HG03354 (cell line): Measurements from ENCODE around the gene PSMA5.
"Not testable (repeated sequence)": the region's sequence is repeated elsewhere in the genome, so short reads cannot be mapped to it uniquely, and the experiment has no call there.

Source experiments
- ATAC-seq: cut with Tn5 transposase; IDR thresholded peaks from one replicate; pipeline ENCODE4 v1.9.1; 2021; ENCODE audit warnings: mild to moderate bottlenecking; ENCODE audit not compliant: unreplicated experiment, poor library complexity, severe bottlenecking

The PSMA5 gene

DNA sequence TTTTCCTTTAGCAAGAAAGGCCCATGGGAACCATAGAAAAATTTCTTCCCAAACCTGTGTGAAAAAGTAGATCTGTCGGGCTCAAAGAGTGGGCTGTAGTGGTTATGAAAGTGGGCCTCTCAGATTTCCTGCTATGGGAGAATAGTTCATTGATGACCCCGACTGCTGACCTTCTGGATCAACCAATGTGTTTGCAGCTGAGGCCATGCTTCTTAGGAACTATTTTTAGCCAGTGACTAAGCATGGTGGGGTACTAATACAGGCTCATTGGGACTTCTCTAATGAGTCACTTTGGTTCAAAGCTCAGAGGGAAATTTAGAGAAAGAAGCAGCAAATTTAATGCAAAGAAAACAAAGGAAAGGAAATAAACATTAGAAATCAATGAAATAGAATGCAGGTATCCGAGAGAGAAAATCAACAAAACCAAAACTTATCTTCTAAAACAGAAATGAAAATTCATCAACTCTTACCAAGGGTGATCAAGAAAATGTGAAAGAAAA lies 12.6 kb upstream of the PSMA5 start:
- no peak for ATAC-seq

DNA sequence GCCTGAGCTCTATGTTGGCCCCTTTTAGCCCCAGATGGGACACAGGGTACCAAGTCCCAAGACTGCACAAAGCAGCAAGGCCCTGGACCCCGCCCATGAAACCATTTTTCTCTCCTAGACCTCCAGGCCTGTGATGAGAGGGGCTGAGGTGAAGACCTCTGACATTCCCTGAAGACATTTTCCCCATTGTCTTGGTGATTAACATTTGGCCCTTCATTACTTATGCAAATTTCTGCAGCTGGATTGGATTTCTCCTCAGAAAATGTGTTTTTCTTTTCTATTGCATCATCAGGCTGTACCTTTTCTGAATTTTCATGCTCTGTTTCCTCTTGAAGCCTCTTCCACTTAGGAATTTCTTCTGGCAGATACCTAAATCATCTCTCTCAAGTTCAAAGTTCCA lies 8.2 kb upstream of the PSMA5 start:
- no peak for ATAC-seq

DNA sequence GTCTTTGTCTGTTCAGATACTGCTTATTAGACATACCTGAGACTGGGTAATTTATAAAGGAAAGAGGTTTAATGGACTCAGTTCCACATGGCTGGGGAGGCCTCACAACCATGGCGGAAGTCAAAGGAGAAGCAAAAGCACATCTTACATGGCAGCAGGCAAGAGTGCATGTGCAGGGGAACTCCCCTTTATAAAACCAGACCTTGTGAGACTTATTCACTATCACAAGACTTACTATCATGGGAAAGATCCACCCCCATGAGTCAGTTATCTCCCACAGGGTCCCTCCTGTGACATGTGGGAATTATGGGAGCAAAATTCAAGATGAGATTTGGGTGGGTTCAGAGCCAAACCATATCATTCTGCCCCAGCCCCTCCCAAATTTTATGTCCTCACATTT lies 7.1 kb upstream of the PSMA5 start:
- ATAC-seq: no peak

DNA sequence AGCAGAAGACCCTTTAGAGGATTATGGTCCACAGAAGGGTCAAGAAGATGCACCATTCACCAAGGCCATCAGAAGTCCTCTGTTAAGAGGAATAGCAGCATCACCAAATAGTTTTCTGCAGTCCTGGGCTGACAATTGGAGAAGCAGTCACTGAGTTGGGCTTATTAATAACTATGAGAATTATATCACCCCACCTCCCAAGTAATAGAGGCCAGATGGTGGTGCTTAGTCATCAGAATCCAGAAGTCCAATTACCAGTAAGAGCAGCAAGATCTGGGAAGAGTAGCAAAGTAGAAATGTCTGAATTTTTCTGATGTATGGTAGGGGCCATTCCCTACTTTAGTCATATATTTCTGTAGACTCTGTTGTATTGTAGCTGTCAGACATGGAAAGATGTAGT lies 6.1 kb upstream of the PSMA5 start:
- no peak for ATAC-seq

DNA sequence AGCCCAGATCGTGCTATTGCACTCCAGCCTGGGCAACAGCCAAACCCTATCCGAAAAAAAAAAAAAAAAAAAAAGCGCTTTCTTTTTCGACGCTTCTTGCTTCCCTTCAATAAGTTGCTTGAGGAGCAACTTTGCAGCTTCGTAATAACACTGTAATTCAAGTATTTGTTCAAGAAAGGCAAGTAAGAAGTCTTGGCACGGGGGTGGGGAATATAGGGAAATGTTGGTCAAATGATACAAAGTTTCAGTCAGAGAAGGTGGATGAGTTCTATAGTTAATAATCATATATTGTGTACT lies 871 bp upstream of the PSMA5 start:
- no peak for ATAC-seq

DNA sequence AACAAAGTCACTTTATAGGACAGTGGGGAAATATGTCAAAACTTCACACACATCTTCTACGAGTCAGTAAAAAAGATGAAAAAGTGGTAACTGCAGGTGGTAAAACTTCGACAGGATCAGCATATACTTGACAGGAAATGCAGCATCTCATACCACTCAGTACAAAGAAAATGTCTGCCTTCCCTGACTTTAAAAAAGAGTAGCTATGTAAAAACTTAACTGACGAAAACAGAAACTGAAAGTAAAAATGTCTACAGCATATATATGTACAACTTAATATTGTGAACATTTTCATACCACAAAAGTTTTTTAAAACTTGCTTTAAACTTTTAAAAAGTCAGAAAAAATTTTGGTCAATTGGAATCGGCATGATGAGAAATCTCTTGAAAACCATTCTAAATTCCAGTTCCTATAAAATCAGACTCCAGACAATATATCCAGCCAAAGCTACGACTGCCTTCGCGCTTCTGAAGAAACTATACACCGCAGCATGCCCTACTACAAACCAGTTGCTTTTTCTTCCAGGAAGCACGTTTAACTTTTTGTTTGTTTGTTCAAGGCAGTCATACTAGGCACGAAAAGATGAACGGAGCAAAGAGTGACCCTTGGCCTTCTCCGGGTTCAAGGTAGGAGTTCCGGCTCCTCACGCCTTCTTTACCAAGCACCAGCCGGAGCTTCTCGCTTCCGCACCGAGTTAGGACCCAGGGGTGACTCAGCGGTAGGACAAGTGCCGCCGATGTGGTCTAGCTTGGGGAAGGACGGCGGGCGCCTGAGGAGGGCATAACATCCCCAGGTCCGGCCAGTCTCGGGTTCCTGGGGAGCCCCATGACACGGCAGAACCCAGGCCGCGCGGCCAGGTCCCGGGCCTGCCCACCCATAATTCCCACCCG lies 612 bp downstream of the PSMA5 start:
- ATAC-seq: peak; percentile 35

DNA sequence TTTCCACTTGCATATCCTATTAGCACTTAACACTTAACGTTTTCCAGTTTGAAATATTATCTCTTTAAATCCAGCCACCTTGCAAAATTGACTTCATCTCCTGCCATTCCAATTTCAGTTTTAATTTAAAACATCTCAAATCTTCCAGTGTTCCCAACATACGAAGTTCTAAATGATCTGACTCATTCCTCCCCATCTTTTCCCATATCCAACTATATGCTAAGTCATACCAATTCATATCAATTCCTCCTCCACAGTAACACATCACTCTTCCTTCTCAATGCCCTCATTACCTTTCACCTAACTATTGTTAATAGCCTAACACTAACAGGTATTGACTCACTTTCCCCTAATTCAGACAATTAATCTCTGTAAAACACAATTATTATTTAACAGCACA lies 2.8 kb downstream of the PSMA5 start:
- no peak for ATAC-seq

DNA sequence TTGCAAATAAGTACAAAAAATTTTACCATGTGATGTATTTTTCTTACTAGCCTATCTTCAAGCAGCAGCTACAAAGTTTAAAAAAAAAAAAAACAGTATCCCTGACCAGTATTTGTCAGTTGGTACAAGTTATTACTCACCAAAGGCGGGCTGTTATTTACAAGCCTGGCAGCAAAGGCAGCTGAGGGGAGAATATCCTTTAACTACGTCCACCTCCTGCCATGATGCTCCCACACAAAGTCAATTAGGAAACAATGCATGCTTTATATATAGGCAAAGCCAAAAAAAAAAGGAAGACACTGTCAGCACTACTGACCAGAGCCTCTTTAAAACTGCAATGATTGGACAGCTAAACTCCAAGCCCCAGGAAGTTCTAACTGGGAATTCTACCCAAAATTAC lies 13.7 kb downstream of the PSMA5 start:
- no peak for ATAC-seq

DNA sequence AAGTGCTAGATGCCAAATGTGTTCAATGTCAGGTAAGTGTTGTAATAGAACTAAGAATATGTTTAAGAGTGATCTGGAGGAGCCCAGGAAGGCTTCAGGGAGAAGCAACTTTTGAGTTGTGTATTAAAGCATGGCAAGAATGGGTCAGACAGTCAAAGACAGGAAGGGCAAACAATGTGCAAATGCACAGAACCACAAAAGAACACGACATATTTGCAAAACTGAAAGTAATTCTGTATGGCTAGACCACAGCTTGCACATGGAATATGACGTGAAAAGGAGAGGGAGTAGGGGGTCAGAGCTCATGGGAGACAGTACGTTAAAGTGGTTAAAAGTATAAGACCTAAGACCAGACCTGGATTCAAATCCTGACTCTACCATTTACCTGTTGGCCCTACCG lies 21.4 kb downstream of the PSMA5 start:
- no peak for ATAC-seq

DNA sequence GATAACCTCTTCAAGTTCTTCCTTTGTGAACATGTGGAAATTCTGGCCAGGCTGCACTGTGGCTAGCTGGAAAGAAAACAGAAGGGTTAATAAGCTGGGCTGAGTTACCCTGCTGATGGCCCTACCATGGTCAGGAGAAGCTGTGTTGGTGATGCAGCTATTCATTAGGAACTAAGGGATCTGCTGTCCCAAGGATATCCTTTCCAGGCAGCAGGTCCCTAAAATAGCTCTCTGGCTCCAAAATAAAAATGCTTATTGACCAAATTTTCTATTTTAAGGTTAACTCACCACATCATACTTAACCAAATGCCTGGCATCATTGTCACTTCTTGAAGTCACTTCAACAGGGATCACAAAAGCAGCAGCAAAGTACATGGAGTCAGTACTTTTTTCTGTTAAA lies 24.2 kb downstream of the PSMA5 start:
- ATAC-seq: no peak

DNA sequence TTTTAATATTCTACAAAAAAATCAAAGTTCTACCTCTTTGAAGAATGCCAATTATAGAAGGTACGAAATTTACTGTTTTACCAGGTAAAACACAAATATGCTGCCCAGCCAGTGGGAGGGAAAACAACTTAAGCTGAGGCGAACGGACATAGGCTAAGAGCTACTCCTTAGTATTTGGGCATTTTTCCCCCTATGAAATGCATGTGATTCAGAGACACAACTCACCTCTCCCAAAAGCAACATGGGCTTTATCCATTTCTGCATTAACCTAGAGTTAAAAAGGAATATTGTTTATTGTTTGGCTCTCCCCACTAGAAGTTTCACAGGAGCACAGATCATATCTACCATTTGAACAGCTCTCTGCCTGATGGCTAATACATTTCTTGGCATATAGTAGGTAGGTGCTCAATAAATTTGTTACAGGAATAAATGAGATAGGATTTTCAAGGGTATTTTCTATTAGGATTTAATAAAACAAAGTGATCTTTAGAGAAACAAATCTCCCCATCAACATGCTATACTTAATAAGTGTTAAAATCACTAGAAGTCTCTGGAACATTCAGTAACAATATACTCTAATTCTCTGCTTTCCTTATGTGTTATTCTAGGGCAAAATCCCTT lies 26.1 kb downstream of the PSMA5 start:
- no peak for ATAC-seq

DNA sequence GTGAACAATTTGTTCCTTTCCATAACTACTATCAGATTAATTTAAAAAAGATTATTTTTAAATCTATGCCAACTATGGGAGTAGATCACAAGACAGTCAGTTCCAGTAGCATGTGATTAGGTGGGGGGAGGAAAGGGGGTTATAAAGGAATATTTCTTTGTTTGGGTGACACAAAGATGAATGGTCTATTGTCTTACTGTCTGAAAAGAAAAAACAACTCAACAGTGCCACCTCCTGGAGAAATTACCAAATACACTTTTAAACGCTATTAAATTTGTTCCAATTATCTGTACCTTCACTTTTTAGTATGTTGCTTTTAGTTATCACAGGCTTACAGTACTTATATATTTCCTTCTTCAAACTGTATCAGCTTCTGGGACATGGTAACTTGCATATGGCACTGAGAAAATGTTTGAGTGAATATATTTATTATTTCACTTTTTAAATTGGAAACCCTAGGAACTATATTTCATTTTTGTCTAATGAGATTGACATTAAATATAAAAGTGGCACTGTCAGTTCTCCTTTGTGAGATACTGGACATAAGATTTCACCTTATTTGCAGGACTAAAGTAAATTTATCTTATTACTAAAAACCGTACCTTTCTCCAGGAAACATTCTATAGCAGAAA lies 26.8 kb downstream of the PSMA5 start:
- ATAC-seq: no peak

DNA sequence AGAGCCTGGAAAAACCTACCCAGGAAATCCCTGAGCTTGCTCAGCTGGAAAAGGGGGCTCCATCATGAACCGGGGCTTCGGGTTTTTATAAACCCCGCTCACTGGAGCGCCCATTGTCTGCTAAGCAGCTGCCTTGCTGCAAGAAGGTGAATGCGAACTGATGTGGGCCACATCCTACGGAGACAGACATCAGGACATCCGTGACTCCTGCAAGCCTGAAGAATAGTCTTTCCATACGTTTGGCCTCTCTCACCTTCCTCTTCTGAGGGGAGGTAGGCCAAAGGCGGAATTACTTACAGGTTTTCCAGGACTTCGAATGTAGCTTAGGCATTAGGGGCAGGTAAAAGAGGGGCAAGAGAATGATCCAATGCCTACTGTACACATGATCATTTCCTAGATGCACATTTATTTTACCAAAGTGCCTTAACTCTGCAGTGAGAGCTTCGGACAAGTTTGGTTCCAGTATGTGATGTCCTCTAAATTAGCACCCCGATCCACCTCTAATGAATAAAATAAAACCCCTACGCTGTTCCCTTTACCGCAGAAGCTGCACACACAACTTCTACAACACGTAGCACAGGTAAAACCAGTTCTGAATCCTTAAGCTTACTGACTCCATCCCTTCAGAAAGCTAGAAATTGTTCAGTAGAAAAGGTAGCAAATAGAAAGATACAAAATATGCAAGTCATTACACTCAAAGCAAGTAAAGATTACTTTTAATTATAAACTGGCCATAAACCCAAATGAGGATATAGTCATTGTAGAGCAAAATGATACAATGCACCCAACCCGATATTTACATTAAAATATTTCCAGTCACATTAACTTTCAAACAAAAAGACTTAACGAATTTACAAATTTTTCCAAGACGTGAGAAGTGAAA lies 27.7 kb downstream of the PSMA5 start:
- ATAC-seq: no peak

DNA sequence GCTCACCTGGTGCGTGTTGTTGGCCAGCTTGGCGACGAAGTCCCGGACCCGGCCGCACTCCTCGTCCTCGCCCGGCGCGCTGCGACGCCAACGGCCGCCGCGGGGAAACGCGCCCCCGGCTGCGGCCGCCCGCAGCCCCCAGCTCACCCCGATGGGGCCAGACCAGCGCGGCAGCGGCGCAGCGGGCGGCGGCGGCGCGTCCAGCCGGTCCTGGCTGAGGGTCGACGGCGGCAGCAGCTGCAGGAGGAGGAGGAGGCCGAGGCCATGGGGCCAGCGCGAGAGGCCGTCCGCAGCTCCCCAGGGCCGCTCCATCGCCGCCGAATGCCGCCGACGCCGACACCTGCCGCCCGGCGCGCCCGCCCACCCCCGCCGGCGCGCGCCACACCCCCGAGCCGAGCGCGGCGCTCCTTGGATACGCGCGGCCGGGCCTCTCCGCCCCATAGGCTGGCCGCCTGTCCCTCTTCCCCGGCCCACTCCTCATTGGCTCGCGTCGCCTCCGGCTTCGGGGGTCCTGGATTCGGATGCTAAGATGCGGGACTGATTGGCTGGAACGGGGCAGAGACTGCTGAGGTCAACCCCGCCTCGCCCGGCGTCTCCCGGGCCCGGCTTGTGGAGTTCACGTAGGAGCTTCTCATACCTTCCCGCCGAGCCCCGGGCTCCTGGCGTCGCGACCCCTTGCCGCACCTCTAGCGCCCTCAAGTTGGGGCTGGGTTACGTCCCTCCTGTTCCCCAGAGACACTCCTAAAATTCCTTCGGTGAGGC lies 28.5 kb downstream of the PSMA5 start, which contains the start of gene SORT1:
SORT1 (minus strand) TSS at position 338 of the 762 bp plus-strand sequence; CDS start at position 312, 26 bp downstream.
- peak; percentile 73 for ATAC-seq

DNA sequence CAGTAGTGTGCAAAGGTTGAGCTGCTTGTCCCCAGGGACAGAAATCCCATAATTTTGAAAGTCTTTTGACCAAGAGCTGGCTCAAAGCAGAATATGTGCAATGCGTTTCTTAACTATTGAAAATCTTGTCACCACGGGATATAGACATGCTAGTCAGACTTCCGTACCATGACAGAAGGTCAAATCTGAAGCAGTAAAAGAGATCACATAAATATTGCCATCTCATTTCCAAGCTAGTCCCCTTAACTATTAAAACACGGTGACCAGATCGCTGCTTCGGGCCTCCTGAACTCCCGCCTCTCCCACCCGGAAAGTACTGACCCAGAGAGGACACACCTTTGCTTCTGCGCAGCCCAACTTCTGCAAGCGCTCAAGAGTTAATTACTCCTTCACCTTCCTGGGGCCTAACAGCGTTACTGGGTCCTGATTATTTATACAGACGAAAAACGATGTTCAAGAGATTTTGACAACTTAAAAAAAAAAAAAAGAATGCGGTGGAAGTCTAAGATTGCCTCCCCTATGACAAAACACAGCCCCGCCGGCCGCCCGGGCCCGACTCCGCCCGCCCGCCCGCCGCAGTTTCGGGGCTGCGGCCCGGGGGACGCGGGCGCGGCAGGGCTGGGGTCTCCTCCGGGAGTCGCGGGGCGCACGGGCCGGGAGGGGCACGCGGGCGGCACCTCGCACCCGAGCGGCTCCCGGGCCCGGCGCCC lies 29.2 kb downstream of the PSMA5 start:
- peak; percentile 5 for ATAC-seq

DNA sequence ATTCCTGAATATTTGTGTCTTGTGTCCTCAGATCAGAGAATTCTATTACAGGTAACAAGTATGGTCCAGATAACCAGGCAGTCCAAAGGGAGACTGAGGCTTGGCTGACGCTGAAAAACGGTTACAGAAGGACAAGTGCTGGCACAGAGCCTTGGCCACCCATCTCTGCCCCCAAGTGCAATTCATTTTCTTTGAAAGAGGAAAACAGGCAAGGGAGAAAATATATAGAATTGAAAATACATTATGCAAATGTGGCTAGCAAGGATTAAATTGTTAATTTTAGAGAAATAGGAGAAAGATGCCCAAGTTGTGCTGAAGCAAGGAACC lies 29.8 kb downstream of the PSMA5 start:
- no peak for ATAC-seq

DNA sequence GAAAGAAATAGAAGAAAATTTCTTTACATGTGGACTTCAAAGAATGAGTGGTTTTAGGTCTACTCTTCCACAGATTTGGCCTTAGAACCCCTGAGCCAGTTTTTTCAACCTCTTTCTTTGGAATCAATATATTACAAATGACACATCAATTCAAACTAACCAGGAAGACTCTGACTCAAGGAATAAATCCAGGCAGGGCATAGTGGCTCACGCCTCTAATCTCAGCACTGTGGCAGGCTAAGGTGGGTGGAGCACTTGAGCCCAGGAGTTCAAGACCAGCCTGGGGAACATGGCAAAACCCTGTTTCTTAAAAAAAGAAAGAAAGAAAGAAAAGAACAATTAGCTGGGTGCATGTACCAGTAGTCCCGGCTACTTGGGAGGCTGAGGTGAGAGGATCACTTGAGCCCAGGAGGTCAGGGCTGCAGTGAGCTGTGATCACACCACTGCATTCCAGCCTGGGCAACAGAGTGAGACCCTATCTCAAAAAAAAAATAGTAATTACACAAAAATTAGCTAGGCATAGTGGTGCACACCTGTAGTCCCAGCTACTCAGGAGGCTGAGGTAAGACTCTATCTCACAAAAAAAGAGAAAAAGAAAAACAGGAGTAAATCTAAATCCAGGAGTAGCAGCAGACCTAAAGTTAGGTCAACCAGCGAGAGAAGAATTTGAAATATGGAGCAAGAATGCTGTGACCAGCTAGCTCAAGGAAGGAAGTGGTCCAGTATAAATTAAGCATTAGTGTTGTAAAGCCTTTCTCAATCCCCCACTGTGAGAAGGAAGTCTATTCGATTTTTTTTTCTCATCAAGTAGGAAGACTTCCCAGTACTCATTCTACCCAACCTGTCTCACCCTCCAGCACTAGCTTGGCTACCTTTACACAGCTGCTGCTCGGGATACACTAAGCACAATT lies 30.4 kb downstream of the PSMA5 start:
- no peak for ATAC-seq

DNA sequence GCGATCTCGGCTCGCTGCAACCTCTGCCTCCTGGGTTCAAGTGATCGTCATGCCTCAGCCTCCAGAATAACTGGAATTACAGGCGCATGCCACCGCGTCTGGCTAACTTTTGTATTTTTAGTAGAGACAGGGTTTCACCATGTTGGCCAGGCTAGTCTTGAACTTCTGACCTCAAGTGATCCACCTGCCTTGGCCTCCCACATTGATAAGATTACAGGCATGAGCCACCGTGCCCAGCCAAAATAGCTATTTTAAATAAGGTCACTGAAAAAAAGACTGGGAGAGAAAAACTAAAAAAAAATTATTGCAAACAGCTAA lies 31.0 kb downstream of the PSMA5 start:
- ATAC-seq: not testable (repeated sequence)
